ENCODE results near the gene ARL4C.

ARL4C gene

DNA sequence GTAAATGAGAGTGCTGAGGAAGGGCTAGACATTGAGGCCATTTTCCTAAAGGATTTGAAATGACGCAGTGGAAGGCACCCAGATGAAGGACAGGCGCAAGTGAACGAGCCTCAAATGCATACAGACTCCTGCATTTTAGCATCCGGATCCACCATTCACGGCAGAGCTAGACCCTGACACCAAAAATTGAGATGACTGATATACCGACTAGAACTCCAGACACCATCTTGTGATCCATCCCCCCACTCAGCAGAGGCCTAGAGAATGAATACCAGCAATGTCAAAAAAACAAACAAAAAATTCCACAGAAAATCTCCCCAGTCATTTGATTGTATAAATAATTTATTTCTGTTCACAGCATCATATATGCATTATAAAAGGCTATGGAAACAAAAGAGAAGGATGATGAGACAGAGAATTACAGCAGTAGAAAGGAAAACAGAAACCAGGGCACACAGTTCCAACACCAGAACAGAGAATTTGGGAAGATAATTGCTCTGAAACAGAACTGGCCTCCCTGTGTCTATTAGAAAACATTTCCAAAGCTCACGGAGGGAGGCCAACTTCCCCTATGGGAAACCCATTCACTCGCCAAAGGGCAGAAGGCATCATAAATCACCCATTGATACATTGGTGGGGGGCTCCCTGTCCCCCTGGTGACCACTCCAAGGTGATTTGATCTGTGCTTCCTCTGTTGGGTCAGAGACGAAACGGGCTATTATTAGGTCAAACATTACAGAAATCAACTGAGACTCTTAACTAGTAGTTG, 4.0 kb downstream of the ARL4C start:
- peak overlapping the region; percentile 95 for H3K9ac ChIP-seq

DNA sequence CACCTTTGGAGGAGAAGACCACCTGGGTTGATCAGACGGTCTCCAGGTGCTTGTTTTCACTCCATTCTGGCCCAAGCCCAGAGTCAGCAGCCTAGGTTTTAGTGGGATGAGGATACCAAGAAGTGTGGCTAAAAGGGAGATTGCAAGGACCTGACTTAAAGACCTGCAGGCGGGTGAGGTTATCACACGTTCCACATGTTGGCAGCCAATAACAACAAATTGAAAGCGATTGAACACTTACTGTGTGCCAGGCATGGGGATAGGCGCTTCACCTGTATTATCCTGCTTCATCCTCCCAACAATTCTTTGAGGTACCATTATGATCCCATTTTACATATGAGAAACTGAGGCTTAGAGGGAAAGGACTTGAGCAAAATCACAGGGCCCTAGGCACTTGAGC, 5.0 kb downstream of the ARL4C start:
- Histone ChIP-seq H3K4me1 (peaks cover 49% of the 10 kb centered on the region), H3K27me3 (no peaks in the 10 kb centered on the region), H3K4me3 (peak overlapping the region; percentile 84), H3K27ac (peak overlapping the region; percentile 94), H3K36me3 (peaks cover 92% of the 10 kb centered on the region), H3K9me3 (peaks cover 7% of the 10 kb centered on the region; the same call in 1 of the 2 replicates), H3K9ac (peak overlapping the region; percentile 95), H3K4me2 (peak overlapping the region; percentile 98), H4K20me1 (peaks cover 99% of the 10 kb centered on the region)
- TF ChIP-seq Cebpa-rat (IDR thresholded peaks at IDR 0.05), result no peak

More for the DNA sequence above, 4.0 kb downstream of the ARL4C start:
- peak overlapping the region; percentile 94 for H3K27ac ChIP-seq
- peaks cover 89% of the 10 kb centered on the region for H4K20me1 ChIP-seq
- no peaks in the 10 kb centered on the region for H3K27me3 ChIP-seq
- H3K4me2 ChIP-seq, result peak overlapping the region; percentile 98
- H3K4me1 ChIP-seq, result peaks cover 53% of the 10 kb centered on the region
- H3K9me3 ChIP-seq, result peaks cover 4% of the 10 kb centered on the region; the same call in 1 of the 2 replicates
- H3K36me3 ChIP-seq, result peaks cover 84% of the 10 kb centered on the region
- H3K4me3 ChIP-seq, result peak overlapping the region; percentile 84
- no peak for TF ChIP-seq Cebpa-rat (IDR thresholded peaks at IDR 0.05)

DNA sequence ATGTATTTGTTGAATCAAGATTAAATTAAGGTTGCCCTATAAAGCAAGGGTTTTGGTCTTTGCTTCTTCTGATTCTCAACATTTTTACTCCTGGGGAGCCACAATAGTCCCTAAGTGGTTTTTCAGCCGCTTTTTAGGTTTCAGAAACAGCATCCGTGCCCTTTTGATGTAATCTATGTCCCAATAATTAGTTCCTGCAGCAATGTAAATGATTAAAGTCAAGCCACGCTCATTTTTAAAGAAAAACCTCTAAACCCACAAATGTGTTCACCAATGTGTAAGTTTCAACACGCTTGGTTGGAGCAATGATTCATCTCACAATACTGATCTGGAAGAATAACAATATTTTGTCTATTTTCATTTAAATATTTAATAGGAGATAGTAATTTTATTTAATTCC, 5.6 kb downstream of the ARL4C start:
- peak overlapping the region; percentile 84 for H3K4me3 ChIP-seq
- H3K9ac ChIP-seq, result peak overlapping the region; percentile 95
- H4K20me1 ChIP-seq, result peaks cover 100% of the 10 kb centered on the region
- no peak for TF ChIP-seq Cebpa-rat (IDR thresholded peaks at IDR 0.05)
- peak overlapping the region; percentile 94 for H3K27ac ChIP-seq
- peaks cover 49% of the 10 kb centered on the region for H3K4me1 ChIP-seq
- peak overlapping the region; percentile 98 for H3K4me2 ChIP-seq
- H3K9me3 ChIP-seq, result peaks cover 10% of the 10 kb centered on the region; the same call in 1 of the 2 replicates
- H3K36me3 ChIP-seq, result peaks cover 96% of the 10 kb centered on the region
- H3K27me3 ChIP-seq, result no peaks in the 10 kb centered on the region

DNA sequence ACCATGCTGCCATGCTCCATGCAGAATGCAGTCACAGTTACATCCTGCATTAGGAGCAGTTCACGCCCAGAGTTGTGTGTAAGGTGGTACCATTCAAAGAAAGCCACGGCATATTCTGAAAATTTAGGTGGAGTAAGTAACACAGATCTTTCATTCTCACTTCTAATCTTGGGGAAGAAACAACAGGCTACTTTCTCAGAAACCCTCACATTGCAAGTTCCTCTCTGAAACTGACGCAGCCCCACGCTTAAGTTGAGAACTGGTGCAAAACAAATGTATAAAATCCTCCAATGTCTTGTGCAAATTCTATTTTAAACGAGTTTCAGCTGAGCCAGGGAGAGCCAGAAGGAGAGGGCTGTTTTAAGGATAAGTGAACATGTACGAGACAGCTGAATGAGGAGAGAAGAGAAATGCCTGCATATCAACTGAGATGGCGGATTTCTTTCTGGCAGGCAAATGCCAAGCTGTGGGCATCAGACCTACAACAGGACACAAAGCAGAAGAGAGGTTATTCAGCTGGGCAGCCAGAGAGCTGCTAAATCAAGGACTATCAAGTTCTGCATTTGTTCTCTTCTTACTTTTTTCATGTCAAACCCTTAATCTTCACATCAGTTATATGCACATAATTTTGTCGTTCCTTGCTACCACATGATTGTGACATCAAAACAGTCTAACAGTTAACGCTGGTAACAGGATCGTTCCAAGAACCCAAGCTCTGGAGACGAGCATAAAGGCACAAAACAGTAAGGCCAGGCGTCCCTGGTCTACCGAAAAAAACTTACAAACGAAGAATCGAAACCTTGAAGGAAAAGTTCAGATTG, 6.4 kb downstream of the ARL4C start:
- peaks cover 100% of the 10 kb centered on the region for H4K20me1 ChIP-seq
- peak overlapping the region; percentile 95 for H3K9ac ChIP-seq
- no peaks in the 10 kb centered on the region for H3K27me3 ChIP-seq
- H3K27ac ChIP-seq, result peak overlapping the region; percentile 94
- no peak for TF ChIP-seq Cebpa-rat (IDR thresholded peaks at IDR 0.05)
- peak overlapping the region; percentile 98 for H3K4me2 ChIP-seq
- peak overlapping the region; percentile 84 for H3K4me3 ChIP-seq
- H3K36me3 ChIP-seq, result peaks cover 88% of the 10 kb centered on the region
- H3K9me3 ChIP-seq, result peaks cover 10% of the 10 kb centered on the region; the same call in 1 of the 2 replicates
- peaks cover 56% of the 10 kb centered on the region for H3K4me1 ChIP-seq

GRCh38 chr2:234488913-234489451, 7.9 kb downstream of the ARL4C start:
- H3K9ac ChIP-seq, result no peak overlapping the region
- TF ChIP-seq Cebpa-rat (IDR thresholded peaks at IDR 0.05), result no peak
- peaks cover 71% of the 10 kb centered on the region for H3K4me1 ChIP-seq
- H3K4me2 ChIP-seq, result peak overlapping the region; percentile 98
- H3K4me3 ChIP-seq, result no peak overlapping the region
- H3K36me3 ChIP-seq, result peaks cover 73% of the 10 kb centered on the region
- H3K9me3 ChIP-seq, result 0 out of 2 replicates have a peak, but pooled peaks cover 6% of the 10 kb centered on the region
- H4K20me1 ChIP-seq, result peaks cover 100% of the 10 kb centered on the region
- no peak overlapping the region for H3K27ac ChIP-seq
- no peaks in the 10 kb centered on the region for H3K27me3 ChIP-seq

- Histone ChIP-seq H3K4me2 (peak overlapping the region; percentile 98), H3K4me3 (no peak overlapping the region), H3K27ac (no peak overlapping the region), H4K20me1 (peaks cover 100% of the 10 kb centered on the region), H3K9ac (no peak overlapping the region), H3K4me1 (peaks cover 76% of the 10 kb centered on the region), H3K9me3 (0 out of 2 replicates have a peak, but pooled peaks cover 6% of the 10 kb centered on the region), H3K36me3 (peaks cover 68% of the 10 kb centered on the region), H3K27me3 (no peaks in the 10 kb centered on the region)
- TF ChIP-seq Cebpa-rat (IDR thresholded peaks at IDR 0.05), result no peak
Observed at GRCh38 chr2:234488486-234488885, 8.4 kb downstream of the ARL4C start.

DNA sequence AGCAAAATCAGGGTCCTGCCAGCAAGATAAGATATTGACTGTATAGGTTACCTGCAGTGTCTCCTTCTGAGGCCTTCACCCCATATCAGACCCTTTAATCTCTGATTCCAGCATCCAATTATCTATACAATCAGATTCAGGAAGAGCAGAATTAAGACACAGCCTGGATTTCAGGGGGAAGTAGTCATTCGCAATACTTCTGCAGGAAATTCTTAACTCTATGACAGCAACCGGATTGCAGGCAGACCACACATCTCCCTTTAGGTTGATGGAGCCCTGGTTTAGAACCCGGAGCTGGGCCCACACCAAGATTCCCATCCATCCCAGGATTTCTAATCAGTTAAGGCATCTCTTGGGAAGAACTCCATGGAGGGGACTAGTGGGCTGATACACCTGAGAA, 9.5 kb downstream of the ARL4C start:
- Histone ChIP-seq H3K4me1 (peaks cover 83% of the 10 kb centered on the region), H3K36me3 (peaks cover 57% of the 10 kb centered on the region), H3K27ac (no peak overlapping the region), H3K4me3 (no peak overlapping the region), H3K9ac (no peak overlapping the region), H3K27me3 (no peaks in the 10 kb centered on the region), H4K20me1 (peaks cover 95% of the 10 kb centered on the region), H3K9me3 (0 out of 2 replicates have a peak, but pooled peaks cover 6% of the 10 kb centered on the region), H3K4me2 (no peak overlapping the region)
- TF ChIP-seq Cebpa-rat (IDR thresholded peaks at IDR 0.05), result no peak

GRCh38 chr2:234483568-234484251, 13.2 kb downstream of the ARL4C start:
- H3K4me3 ChIP-seq, result peak overlapping the region; percentile 26; the same call in 1 of the 2 replicates
- H3K9ac ChIP-seq, result no peak overlapping the region
- peaks cover 50% of the 10 kb centered on the region for H3K4me1 ChIP-seq
- peaks cover 59% of the 10 kb centered on the region for H4K20me1 ChIP-seq
- peak overlapping the region; percentile 85 for H3K4me2 ChIP-seq
- H3K27me3 ChIP-seq, result no peaks in the 10 kb centered on the region
- 0 out of 2 replicates have a peak, but pooled peaks cover 6% of the 10 kb centered on the region for H3K9me3 ChIP-seq
- H3K27ac ChIP-seq, result peak overlapping the region; percentile 24; the same call in 1 of the 2 replicates
- H3K36me3 ChIP-seq, result peaks cover 21% of the 10 kb centered on the region
- TF ChIP-seq Cebpa-rat (IDR thresholded peaks at IDR 0.05), result no peak

DNA sequence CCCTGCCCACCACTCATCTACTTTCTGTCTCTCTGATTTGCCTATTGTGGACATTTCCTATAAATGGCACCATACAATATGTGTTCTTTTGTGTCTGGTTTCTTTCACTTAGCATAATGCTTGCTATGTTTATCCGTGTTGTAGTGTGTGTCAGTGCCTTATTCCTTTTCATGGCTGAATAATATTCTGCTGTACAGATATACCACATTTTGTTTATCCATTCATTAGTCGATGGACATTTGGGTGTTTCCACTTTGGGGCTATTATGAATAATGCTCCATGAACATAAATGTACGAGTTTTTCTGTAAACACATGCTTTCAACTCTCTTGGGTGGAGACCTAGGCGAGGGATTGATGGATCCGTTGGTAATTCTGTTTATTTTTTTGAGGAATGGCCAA, 15.6 kb downstream of the ARL4C start:
- H3K27me3 ChIP-seq, result no peaks in the 10 kb centered on the region
- TF ChIP-seq Cebpa-rat (IDR thresholded peaks at IDR 0.05), result no peak
- no peaks in the 10 kb centered on the region for H3K36me3 ChIP-seq
- H3K9me3 ChIP-seq, result no peaks in the 10 kb centered on the region
- H3K4me2 ChIP-seq, result no peak overlapping the region
- H3K4me1 ChIP-seq, result peaks cover 47% of the 10 kb centered on the region
- H3K27ac ChIP-seq, result no peak overlapping the region
- no peak overlapping the region for H3K4me3 ChIP-seq
- H3K9ac ChIP-seq, result no peak overlapping the region
- H4K20me1 ChIP-seq, result peaks cover 35% of the 10 kb centered on the region

Measured in BLaER1 (cell line).